HG02588 (cell line): ENCODE data around the gene RPL3.
"Not testable (repeated sequence)": the region's sequence is repeated elsewhere in the genome, so short reads cannot be mapped to it uniquely, and the experiment has no call there.

Experiments
- ATAC-seq: cut with Tn5 transposase; IDR thresholded peaks from one replicate; pipeline ENCODE4 v1.9.1; 2021; ENCODE audit warnings: mild to moderate bottlenecking, moderate library complexity; ENCODE audit not compliant: unreplicated experiment

The RPL3 gene

GRCh38 chr22:39352306-39352891 is 33.0 kb upstream of the RPL3 start:
- ATAC-seq, result no peak

- ATAC-seq, result no peak
These were observed 32.3 kb upstream of the RPL3 start for GRCh38 chr22:39351689-39352214.

- ATAC-seq, result no peak
These were observed 31.6 kb upstream of the RPL3 start for GRCh38 chr22:39350757-39351688.

GRCh38 chr22:39349967-39350726 is 30.7 kb upstream of the RPL3 start, which contains the start of gene SYNGR1:
Gene SYNGR1, plus strand, starts transcription at chr22:39349991. Its CDS starts 20 bp downstream, at chr22:39350011.
- ATAC-seq, result no peak

GRCh38 chr22:39349506-39349966 is 30.1 kb upstream of the RPL3 start:
- ATAC-seq, result no peak

- ATAC-seq, result no peak
These were observed 29.6 kb upstream of the RPL3 start for GRCh38 chr22:39348909-39349505.

- no peak for ATAC-seq
These were observed 25.8 kb upstream of the RPL3 start for GRCh38 chr22:39345231-39345630.

- ATAC-seq, result no peak
These were observed 24.6 kb upstream of the RPL3 start for GRCh38 chr22:39344046-39344390.

GRCh38 chr22:39343259-39344045 is 24.0 kb upstream of the RPL3 start:
- no peak for ATAC-seq

- no peak for ATAC-seq
These were observed 21.8 kb upstream of the RPL3 start for GRCh38 chr22:39341179-39341578.

GRCh38 chr22:39339775-39340174 is 20.4 kb upstream of the RPL3 start:
- ATAC-seq, result not testable (repeated sequence)

- ATAC-seq, result no peak
These were observed 17.0 kb upstream of the RPL3 start for GRCh38 chr22:39336411-39336810.

- ATAC-seq, result no peak
These were observed 13.1 kb upstream of the RPL3 start for GRCh38 chr22:39332441-39333064.

GRCh38 chr22:39330553-39330952 is 11.1 kb upstream of the RPL3 start:
- not testable (repeated sequence) for ATAC-seq

GRCh38 chr22:39327995-39328754 is 8.8 kb upstream of the RPL3 start:
- ATAC-seq, result no peak

- ATAC-seq, result no peak
These were observed 6.0 kb upstream of the RPL3 start for GRCh38 chr22:39325392-39325932.

GRCh38 chr22:39320616-39321029 is 1.2 kb upstream of the RPL3 start:
- ATAC-seq, result not testable (repeated sequence)

GRCh38 chr22:39318507-39319283 is 728 bp downstream of the RPL3 start:
- ATAC-seq, result no peak
